HG03064 (cell line): ENCODE results near the gene FKBP2.

Experiments
- ATAC-seq: cut with Tn5 transposase; IDR thresholded peaks from one replicate; pipeline ENCODE4 v1.9.1; 2021; ENCODE audit warnings: low read depth; ENCODE audit not compliant: unreplicated experiment

The FKBP2 gene

DNA sequence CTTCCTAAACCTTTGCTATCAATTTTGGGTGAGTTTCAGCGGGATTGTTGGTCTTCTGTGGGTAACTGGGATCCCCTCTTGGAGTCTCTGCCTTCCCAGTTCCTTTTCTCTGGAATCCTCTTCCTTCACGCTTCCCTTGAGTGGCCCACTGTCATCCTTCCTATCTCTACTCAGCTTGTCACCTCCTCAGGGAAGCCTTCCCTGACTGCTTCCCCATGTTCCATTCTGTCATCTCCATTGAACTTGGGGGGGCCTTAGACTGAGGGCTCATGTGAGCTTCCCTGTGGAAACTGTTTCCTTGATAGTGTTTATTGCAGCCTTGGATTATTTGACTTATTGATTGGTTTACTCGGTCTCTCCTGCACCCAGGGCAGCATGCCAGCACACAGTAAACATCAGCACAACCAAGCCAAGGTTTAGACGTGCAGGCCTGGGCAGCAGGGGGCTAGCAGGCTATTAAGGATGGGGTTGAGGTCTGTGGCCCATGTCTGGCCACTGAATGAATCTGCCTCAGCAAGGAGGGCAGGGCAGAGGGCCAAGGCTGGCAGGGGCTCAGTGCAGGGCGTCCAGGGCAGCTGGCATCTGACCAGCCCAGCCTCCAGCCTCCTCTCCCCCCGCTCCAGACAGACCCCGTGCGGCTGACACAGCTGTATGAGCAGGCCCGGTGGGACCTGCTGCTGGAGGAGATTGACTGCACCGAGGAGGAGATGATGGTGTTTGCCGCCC, 22.1 kb upstream of the FKBP2 start:
- ATAC-seq, result no peak

DNA sequence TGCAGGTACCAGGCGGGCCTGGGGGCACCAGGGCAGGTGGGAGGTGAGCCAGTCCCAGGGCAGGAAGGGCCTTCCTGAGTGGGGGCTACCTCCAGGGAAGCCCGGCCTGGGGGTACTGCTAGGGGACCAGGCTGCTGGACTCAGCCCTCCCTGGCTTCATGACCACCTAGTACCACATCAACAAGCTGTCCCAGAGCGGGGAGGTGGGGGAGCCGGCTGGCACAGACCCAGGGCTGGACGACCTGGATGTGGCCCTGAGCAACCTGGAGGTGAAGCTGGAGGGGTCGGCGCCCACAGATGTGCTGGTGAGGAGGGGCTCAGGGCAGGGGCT, 21.6 kb upstream of the FKBP2 start:
- ATAC-seq, result no peak

DNA sequence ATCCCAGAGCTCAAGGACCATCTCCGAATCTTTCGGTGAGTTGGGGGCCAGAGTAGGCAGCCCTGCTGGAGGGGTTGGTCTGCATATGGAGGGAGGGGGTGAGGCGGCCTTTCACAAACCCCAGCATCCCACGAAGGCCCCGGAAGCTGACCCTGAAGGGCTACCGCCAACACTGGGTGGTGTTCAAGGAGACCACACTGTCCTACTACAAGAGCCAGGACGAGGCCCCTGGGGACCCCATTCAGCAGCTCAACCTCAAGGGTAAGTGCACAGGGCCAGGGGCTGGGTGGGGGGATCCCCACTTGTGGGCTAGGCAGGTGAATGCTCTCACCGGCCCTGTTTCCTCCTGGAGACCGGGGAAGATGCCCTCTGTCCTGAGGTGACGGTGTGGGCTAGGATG, 21.1 kb upstream of the FKBP2 start:
- no peak for ATAC-seq

DNA sequence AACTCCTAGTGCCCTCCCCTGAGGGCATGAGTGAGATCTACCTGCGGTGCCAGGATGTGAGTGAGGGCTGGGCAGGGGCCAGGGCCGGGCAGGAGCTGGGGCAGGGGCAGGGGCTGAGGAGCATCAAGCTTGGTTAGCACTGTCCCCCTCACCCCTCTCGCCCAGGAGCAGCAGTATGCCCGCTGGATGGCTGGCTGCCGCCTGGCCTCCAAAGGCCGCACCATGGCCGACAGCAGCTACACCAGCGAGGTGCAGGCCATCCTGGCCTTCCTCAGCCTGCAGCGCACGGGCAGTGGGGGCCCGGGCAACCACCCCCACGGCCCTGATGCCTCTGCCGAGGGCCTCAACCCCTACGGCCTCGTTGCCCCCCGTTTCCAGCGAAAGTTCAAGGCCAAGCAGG, 20.6 kb upstream of the FKBP2 start:
- no peak for ATAC-seq

DNA sequence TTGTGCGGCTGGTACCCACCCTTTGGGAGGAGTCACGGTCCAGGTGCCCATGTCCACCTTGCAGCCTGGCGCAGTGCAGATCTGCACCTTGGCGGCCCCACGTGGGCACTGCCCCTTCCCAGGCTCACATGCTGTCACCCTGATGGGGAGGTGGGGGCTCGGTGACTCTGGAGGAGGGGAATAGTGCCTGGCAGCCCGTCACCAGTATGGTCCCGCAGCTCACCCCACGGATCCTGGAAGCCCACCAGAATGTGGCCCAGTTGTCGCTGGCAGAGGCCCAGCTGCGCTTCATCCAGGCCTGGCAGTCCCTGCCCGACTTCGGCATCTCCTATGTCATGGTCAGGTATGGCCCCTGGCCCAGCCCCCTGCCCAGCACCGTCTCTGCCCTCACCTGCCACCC, 20.1 kb upstream of the FKBP2 start:
- no peak for ATAC-seq

DNA sequence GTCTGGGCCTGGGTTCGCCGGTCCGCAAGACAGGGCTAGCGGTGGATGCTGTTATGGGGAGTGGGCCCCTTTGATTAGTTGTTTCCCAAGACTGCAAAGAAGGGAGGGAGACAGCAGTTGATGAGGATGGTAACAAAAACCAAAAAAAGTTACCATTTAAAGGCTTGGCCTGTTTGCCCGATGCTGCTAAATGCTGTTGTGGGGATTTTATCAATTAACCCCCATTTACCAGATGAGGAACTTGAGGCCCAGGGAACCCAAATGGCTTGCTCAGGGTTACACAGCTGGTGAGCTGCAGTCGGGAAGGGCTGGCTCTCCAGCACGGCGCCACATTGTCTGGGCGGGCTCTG, 18.3 kb upstream of the FKBP2 start:
- no peak for ATAC-seq

DNA sequence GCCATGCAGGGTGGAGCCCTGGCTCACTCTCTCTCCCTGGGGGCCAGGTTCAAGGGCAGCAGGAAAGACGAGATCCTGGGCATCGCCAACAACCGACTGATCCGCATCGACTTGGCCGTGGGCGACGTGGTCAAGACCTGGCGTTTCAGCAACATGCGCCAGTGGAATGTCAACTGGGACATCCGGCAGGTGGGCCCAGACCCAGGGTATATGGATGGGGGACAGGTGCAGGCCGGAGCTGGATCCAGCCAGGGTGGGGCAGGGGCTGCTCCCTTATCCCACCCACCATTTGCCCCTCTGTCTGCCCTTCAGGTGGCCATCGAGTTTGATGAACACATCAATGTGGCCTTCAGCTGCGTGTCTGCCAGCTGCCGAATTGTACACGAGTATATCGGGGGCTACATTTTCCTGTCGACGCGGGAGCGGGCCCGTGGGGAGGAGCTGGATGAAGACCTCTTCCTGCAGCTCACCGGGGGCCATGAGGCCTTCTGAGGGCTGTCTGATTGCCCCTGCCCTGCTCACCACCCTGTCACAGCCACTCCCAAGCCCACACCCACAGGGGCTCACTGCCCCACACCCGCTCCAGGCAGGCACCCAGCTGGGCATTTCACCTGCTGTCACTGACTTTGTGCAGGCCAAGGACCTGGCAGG, 17.8 kb upstream of the FKBP2 start:
- ATAC-seq, result no peak

DNA sequence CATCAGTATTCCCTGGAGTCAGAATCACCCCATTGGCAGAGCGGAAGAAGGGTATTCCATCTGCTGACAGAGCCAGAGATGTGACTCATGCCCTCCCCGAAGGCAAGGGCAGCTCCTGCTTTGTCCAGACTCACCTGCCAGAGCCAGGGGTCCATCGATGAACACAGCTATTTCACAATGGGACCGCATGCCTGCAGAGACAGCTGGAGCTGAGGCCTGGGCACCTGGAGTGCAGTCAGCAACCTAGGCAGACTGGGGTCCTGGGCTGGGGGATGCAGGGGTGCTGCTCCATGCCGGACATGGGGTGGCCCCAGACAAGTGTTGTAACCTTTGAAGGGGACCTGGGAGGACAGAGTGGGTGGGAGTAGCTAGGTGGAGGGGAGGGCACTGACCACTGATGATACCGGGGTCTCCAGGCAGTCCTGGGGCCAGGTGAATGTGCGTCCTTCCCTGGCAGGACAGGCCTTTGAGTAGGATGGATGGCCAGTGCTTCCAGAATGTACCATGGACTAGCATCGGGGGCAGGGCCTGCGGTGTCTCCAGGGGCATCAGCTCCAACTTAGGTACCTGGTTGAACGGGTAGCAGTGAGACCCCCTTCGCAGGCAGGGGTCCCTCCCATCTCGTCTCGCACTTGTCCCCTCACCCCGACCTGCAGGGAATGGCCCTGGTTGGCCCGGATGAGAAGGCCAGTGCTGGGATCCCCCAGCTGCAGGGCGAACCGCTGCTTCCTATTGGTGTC, 16.6 kb upstream of the FKBP2 start:
- ATAC-seq, result no peak

DNA sequence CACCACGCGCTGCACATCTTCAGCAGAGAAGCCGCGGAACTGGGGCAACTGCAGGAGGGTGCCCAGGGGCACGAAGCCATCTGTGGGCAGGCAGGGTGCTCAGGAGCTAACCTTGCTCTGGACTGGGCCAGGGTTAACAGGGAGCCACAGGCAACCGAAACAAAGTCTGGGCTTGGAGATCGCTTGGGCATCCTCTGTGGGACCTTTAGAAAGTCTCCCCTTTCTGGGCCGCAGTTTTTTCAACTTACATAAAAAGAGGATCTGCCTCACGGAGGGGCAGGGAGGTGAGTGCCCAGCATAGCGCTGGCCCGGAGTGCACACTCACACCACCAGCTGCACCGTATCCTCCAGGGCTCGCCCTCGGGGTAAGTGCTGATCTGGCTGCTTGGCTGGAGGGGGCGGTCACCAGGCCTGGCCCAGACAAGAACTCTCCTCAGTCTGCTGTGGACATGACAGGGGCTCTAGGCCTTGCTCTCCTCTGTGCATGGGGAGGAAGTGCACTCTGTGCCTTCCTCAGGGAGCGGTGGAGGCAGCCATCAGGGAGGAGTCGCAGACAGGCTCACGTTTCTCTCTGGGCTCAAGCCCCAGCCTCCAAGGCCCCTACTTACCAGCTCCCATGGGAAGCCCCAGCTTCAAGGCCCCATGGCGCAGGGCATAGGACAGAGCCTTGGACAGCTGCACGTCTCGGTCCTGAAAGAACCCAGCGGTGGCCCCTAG, 15.8 kb upstream of the FKBP2 start:
- no peak for ATAC-seq

DNA sequence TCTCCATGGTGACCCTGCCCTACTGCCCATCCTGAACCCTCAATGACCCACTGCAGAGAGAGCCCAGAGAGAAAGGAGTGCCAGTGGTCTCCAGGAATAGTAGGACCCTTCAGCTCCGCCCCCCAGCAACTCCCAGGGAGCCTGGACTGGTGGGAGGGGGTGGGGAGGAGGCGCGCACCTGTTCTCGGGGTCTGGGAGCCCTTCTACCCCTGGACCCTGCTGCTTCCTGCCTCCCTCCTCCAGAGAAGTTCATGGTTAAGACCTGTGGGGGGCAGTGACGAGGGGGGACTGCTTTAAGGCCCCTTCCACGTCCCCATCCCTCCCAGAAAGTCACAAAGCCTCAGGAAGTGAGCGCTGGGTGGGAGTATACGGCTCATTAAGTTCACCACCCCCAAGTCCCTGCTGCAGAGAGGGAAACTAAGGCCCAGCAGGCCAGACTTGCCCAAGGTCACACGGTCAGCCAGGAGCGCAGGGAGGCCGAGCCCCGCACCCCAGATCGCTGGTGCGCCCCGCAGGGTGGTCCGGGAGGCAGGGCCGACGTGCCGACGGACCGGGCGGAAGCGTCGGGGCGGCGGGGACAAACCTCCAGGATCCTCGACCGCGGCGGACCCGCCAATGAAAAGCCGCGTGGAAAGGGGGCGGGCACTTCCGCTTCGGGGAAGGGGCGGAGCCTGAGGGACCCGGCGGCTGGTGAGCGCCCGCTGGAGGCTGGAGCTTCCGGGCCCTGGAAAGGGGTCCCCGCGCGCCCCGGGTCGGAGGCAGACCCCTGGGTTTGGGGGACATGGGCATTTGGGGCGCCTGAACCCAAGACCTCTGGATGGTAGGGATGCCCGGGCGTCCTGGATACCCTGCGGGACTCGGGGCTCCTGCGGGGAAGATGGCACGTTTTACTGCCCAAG, 15.0 kb upstream of the FKBP2 start, which contains the start of the genes NUDT22 and TRPT1:
NUDT22 (plus strand) TSS at position 667 of the 899 bp plus-strand sequence. CDS start 379 bp downstream, outside the sequence.
TRPT1 (minus strand) TSS at position 579 of the 899 bp plus-strand sequence; CDS start at position 253, 326 bp downstream.
- ATAC-seq, result no peak

DNA sequence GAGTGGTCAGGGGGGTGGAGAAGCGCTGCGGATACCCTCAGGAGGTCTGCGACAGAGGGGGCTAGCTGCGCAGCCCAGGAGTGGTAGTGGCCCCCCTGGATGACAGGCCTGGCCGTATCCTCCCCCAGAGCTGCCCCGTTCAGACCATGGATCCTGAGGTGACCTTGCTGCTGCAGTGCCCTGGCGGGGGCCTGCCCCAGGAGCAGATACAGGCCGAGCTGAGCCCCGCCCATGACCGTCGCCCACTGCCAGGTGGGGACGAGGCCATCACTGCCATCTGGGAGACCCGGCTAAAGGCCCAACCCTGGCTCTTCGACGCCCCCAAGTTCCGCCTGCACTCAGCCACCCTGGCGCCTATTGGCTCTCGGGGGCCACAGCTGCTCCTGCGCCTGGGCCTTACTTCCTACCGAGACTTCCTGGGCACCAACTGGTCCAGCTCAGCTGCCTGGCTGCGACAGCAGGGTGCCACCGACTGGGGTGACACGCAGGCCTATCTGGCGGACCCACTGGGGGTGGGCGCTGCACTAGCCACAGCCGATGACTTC, 14.3 kb upstream of the FKBP2 start:
- no peak for ATAC-seq

DNA sequence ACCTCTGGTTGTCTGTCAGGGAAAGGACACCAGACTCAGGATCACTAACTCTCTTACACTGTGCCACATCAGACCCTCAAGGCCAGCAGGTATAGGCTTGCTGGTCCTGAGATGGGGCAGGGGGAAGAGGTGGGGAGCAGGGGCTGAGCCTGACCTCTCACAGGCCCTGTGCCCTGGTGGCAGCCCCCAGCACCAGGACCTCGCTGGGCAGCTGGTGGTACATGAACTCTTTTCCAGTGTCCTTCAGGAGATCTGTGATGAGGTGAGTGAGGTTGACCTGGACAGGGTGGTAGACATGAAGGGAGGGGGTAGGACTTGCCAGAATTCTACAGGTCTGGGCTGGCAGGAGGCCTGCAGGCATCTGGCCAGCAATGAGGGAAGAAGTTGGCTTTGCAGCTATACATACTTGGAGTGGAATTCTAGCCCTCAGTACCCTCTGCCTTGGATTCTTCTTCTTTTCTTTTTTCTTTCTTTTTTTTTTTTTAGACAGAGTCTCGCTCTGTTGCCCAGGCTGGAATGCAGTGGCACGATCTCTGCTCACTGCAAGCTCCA, 13.4 kb upstream of the FKBP2 start:
- ATAC-seq, result no peak

DNA sequence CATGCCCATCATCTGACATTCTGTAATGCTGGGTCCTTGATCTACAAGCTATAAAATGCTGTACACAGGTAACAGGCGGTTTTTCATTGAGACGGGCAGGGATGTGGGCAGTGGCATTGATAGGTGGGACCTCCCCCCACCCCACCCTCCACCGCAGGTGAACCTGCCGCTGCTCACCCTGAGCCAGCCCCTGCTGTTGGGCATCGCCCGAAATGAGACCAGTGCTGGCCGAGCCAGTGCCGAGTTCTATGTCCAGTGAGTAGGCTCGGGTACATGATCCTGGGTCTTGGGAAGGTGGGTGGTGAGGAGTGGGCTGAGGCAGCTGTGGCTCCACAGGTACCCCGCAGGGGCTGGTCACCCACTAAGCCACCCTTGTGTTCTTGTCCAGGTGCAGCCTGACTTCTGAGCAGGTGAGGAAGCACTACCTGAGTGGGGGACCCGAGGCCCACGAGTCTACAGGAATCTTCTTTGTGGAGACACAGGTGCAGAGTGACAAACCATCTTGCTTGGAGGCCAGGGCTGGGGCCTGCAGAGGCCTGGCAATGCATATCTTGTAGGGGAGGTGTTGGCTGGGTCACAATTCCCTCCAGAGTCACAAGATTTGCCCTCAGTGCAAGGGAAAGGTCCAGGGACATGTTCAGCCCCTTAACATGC, 11.7 kb upstream of the FKBP2 start:
- no peak for ATAC-seq

DNA sequence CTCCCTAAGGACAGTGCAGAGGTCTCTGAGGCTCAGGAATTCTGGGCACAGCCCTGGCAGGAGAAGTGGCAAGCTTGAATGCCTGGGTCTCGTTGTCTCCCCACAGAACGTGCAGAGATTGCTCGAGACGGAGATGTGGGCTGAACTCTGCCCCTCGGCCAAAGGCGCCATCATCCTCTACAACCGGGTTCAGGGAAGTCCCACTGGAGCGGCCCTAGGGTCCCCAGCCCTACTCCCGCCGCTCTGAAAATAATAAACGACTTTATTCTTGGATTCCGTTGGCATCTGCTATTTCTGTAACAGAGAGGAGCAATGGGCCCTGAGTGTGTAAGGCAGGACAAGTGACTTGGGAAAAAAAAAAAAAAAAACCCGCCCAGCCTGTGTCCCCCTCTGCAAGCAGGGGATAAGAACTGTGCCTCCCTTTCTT, 11.1 kb upstream of the FKBP2 start:
- ATAC-seq, result no peak

DNA sequence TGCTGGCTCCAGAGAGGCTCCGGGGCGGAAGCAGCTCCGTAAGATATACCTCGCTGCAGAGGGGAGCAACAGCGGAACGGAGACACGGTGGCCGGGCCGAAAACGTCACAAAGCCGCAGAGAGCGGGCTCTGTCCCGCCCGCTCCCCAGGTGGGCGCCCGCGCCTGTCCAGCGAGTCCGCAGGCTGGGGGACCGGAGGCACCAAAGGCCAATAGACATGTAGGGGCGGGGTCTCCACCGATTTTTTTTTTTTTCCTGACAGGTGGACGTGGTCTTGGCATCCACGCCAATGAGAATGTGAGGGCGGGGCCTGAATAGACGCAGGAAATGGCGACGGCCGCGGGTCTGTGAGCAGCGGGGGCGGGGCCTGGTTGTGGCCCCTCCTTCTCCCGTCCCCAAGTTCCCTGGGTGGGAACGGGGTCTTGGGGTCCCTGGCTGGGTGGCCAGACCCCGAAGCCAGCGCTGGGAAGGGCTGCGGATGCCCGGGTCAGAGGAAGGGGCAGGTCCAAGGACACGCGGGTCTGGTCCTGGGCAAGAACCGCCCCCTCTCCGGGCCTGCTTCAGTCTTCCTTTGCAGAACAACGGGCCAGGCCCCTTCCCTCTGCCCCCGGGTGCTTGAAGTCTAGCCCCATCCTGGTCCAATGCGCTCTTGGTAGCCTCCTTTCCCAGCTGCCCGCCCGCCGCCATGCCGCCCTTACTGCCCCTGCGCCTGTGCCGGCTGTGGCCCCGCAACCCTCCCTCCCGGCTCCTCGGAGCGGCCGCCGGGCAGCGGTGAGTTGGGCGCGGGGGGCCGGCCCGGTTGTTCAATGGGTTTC, 10.5 kb upstream of the FKBP2 start, which contains the start of gene DNAJC4:
DNAJC4 (plus strand) TSS at position 378 of the 814 bp plus-strand sequence; CDS start at position 685, 307 bp downstream.
- no peak for ATAC-seq

DNA sequence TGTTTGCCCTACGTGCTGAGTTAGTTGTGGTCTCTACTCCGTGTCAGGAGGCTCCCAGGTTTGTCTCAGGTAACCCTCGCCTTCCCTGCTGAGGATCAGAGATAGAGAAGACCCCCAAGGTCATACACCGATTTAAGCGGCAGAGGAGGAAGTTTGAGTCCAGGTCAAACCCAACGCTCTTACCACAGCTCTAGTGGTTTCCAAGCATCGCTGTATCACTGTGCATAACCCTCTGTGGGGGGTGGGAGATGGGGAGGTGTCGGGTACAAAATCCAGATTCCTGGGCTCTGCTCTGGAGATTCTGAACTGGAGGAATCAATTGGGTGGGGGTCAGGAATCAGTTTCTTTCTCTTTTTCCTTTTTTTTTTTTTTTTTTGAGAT, 9.9 kb upstream of the FKBP2 start:
- no peak for ATAC-seq

DNA sequence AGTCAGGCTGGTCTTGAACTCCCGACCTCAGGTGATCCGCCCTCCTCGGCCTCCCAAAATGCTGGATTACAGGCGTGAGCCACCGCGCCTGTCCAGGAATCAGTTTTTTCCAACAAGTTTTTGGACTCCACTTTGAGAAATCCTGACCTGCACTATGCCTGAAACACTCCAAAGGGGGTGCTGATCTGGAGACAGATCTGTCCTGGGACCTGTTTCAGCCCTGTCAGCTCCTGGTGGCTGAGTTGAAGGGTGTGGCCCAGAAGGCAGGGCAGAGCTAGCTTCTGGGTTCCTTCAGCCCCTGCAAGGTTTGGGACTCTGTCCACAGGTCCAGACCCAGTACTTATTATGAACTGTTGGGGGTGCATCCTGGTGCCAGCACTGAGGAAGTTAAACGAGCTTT, 9.3 kb upstream of the FKBP2 start:
- ATAC-seq, result no peak
